IMR-90 (cell line): ENCODE measurements around the gene GSE1. TPM values are rescaled to one million over a fixed set of nuclear protein-coding genes. Genes with fewer than 3 reads are reported as not detected.

Experiments used
- ATAC-seq: fragments of 200-7000 bp; cut with Tn5 transposase; 2 replicates; pipeline ENCODE4 v1.9.1; 2020; ENCODE audit warnings: low read depth, mild to moderate bottlenecking, moderate library complexity
- BruUV-seq: library from RNA; stranded (reverse); fragments of 400-500 nt; replicated peaks from 2 replicates; lab custom pipeline; 2021; lab: Mats Ljungman, UMichigan
- CTCF ChIA-PET: fragments of 300-600 bp; formaldehyde crosslinking; extraction: SDS; loops from one replicate; lab custom pipeline; 2021; ENCODE audit warnings: antibody characterized with exemption; lab: Yijun Ruan, JAX
- POLR2A ChIA-PET: fragments of 300-600 bp; sonication (Branson Sonifier 250); formaldehyde crosslinking; loops from one replicate; lab custom pipeline; 2022; ENCODE audit warnings: antibody characterized with exemption; ENCODE audit not compliant: unreplicated experiment; lab: Charles Lee
- DNase-seq: peaks from one replicate; pipeline ENCODE4 v3.0.0; 2013
- H2AFZ ChIP-seq: replicated peaks from 2 replicates; pipeline ENCODE3; 2013; ENCODE audit warnings: low read length, mild to moderate bottlenecking; ENCODE audit not compliant: poor library complexity
- H2AK5ac ChIP-seq: 2 replicates; pipeline ENCODE4 v1.6.1; 2013; ENCODE audit warnings: low read depth, low read length, inconsistent platforms
- H2AK9ac ChIP-seq: replicated peaks from 2 replicates; pipeline ENCODE3; 2013; ENCODE audit warnings: mild to moderate bottlenecking, low read depth, low read length, moderate library complexity; ENCODE audit not compliant: poor library complexity
- H2BK120ac ChIP-seq: 2 replicates; pipeline ENCODE4 v1.6.1; 2013; ENCODE audit warnings: low read depth, low read length, inconsistent platforms
- H2BK15ac ChIP-seq: 3 replicates; pipeline ENCODE4 v1.6.1; 2013; ENCODE audit warnings: low read depth, low read length, inconsistent platforms
- H2BK20ac ChIP-seq: 2 replicates; pipeline ENCODE4 v1.6.1; 2013; ENCODE audit warnings: low read depth, mild to moderate bottlenecking, inconsistent platforms, low read length, moderate library complexity
- H2BK5ac ChIP-seq: 2 replicates; pipeline ENCODE4 v1.6.1; 2013; ENCODE audit warnings: mild to moderate bottlenecking, low read depth, low read length, inconsistent platforms; ENCODE audit not compliant: poor library complexity, severe bottlenecking
- H3K14ac ChIP-seq: replicated peaks from 2 replicates; pipeline ENCODE4 v1.6.1; 2013; ENCODE audit warnings: low read depth, low read length, inconsistent platforms
- H3K18ac ChIP-seq: 2 replicates; pipeline ENCODE4 v1.6.1; 2013; ENCODE audit warnings: low read depth, low read length, control low read depth
- H3K23ac ChIP-seq: 2 replicates; pipeline ENCODE4 v1.6.1; 2013; ENCODE audit warnings: low read depth, low read length, inconsistent platforms
- H3K27ac ChIP-seq: 2 replicates; pipeline ENCODE4 v1.5.1; 2013; ENCODE audit warnings: mild to moderate bottlenecking, control low read depth, low read length; ENCODE audit not compliant: insufficient read depth
- H3K27me3 ChIP-seq: 2 replicates; pipeline ENCODE4 v1.6.1; 2013; ENCODE audit warnings: low read length; ENCODE audit not compliant: control insufficient read depth, insufficient read depth
- H3K36me3 ChIP-seq: 2 replicates; pipeline ENCODE4 v1.6.1; 2013; ENCODE audit warnings: low read length, mixed read lengths; ENCODE audit not compliant: control insufficient read depth, insufficient read depth
- H3K4ac ChIP-seq: 2 replicates; pipeline ENCODE4 v1.6.1; 2013; ENCODE audit warnings: low read depth, low read length, inconsistent platforms
- H3K4me1 ChIP-seq: 2 replicates; pipeline ENCODE4 v1.6.1; 2013; ENCODE audit warnings: low read length, mixed read lengths; ENCODE audit not compliant: control insufficient read depth, insufficient read depth
- H3K4me2 ChIP-seq: 2 replicates; pipeline ENCODE4 v1.6.1; 2013; ENCODE audit warnings: low read depth, mild to moderate bottlenecking, control low read depth, low read length, moderate library complexity
- H3K4me3 ChIP-seq: 2 replicates; pipeline ENCODE4 v1.5.1; 2013; ENCODE audit warnings: low read depth, mild to moderate bottlenecking, control low read depth, low read length, moderate library complexity; ENCODE audit not compliant: insufficient read depth
- H3K56ac ChIP-seq: 2 replicates; pipeline ENCODE4 v1.6.1; 2013; ENCODE audit warnings: low read length, inconsistent platforms; ENCODE audit not compliant: insufficient read depth; ENCODE audit errors: extremely low read depth
- H3K79me1 ChIP-seq, 2 experiments: 2 replicates each; pipeline ENCODE4 v1.6.1; 2013; ENCODE audit warnings: low read length in 2 of 2, inconsistent platforms in 1 of 2, low read depth in 1 of 2
- H3K9ac ChIP-seq: 2 replicates; pipeline ENCODE4 v1.6.1; 2013; ENCODE audit warnings: low read depth, low read length, control low read depth
- H3K9me1 ChIP-seq: 2 replicates; pipeline ENCODE4 v1.6.1; 2013; ENCODE audit warnings: low read length, inconsistent platforms; ENCODE audit not compliant: insufficient read depth
- H3K9me3 ChIP-seq: 2 replicates; pipeline ENCODE4 v1.6.1; 2013; ENCODE audit warnings: low read length; ENCODE audit not compliant: control insufficient read depth, insufficient read depth
- H4K20me1 ChIP-seq: 2 replicates; pipeline ENCODE4 v1.6.1; 2013; ENCODE audit warnings: low read length, inconsistent platforms; ENCODE audit not compliant: insufficient read depth
- H4K5ac ChIP-seq: 2 replicates; pipeline ENCODE4 v1.6.1; 2013; ENCODE audit warnings: mild to moderate bottlenecking, low read depth, low read length, control low read depth
- H4K8ac ChIP-seq, 2 experiments: 2 replicates each; pipeline ENCODE4 v1.6.1; 2013; ENCODE audit warnings: low read depth in 2 of 2, low read length in 2 of 2, control low read depth in 1 of 2, inconsistent platforms in 1 of 2
- H4K91ac ChIP-seq: 2 replicates; pipeline ENCODE4 v1.6.1; 2013; ENCODE audit warnings: low read depth, low read length, inconsistent platforms; ENCODE audit not compliant: insufficient read depth
- CHD1 ChIP-seq: IDR thresholded peaks from 2 replicates; pipeline ENCODE4 v1.6.1; 2012; ENCODE audit warnings: low read depth, low read length, improper control_type of control experiment
- POLR2A ChIP-seq: IDR thresholded peaks from 2 replicates; pipeline ENCODE4 v1.6.1; 2012; ENCODE audit warnings: mild to moderate bottlenecking, low read depth, low read length
- SMC3 ChIP-seq: fragments of 150-350 bp; IDR thresholded peaks from 2 replicates; pipeline ENCODE4 v1.6.1; 2016; ENCODE audit warnings: low read depth, mild to moderate bottlenecking, antibody characterized with exemption, low read length, moderate library complexity
- WGBS, 2 experiments: methylation state at CpG; one replicate each; pipeline versions ENCODE4 v1.1.5 to v1.1.7; 2013; ENCODE audit warnings: missing lambda C conversion rate in 2 of 2; ENCODE audit not compliant: insufficient read length in 1 of 2; ENCODE audit errors: extremely low coverage in 2 of 2; 5-methylcytosine and 5-hydroxymethylcytosine counted together
- dilution Hi-C: fragments of 300-500 bp; cut with HindIII; formaldehyde crosslinking; loops from one replicate; pipeline ENCODE4 v1.14.3; 2018; ENCODE audit warnings: low sequenced_read_pairs; ENCODE audit not compliant: unreplicated experiment
- in situ Hi-C: fragments of 300-500 bp; cut with MboI; formaldehyde crosslinking; loops from 3 replicates; pipeline ENCODE4 v1.14.3; 2019; ENCODE audit warnings: low sequenced_read_pairs, inconsistent platforms, mixed read lengths
- intact Hi-C: fragments of 100-400 bp; cut with micrococcal nuclease; formaldehyde crosslinking; loops from 2 replicates; pipeline ENCODE4 v1.10.0; 2022
- polyA plus RNA-seq, 3 experiments: library from polyadenylated mRNA; depleted of rRNA; stranded (reverse); fragments of >200 nt; gene quantifications; 2 replicates each; pipeline ENCODE4 v1.2.3, GENCODE V29; 2012; ENCODE audit warnings: low replicate concordance in 1 of 3
- total RNA-seq: library from RNA; depleted of rRNA; stranded (reverse); fragments of >200 nt; gene quantifications from 2 replicates; pipeline ENCODE4 v1.2.3, GENCODE V29; 2012

The GSE1 gene
- total and polyA plus RNA-seq, 2 of the 4 experiments (the other 2 are of a cell fraction), result 14.9 to 25.5 TPM

GRCh38 chr16:85658504-85659326 lies 45.6 kb downstream of the GSE1 start:
- TF ChIP-seq SMC3, result no peak
- TF ChIP-seq POLR2A, result no peak
- TF ChIP-seq CHD1, result no peak
- Histone ChIP-seq H2BK20ac (no peak overlapping the region), H3K4me3 (no peak overlapping the region), H3K9me3 (no peaks in the 10 kb centered on the region), H3K27me3 (no peaks in the 10 kb centered on the region), H2BK5ac (no peak overlapping the region), H4K5ac (no peak overlapping the region), H3K36me3 (peaks cover 80% of the 10 kb centered on the region), H2AFZ (no peak overlapping the region), H3K4ac (no peak overlapping the region), H4K91ac (no peak overlapping the region), H3K14ac (no peak overlapping the region), H3K18ac (no peak overlapping the region), H3K4me2 (no peak overlapping the region), H2BK120ac (no peak overlapping the region), H4K20me1 (peaks cover 26% of the 10 kb centered on the region), H4K8ac (no peak overlapping the region), H3K79me1 (peaks cover 10 to 29% of the 10 kb centered on the region in 2 experiments), H3K4me1 (peaks cover under 1% of the 10 kb centered on the region), H3K9ac (no peak overlapping the region), H3K56ac (no peak overlapping the region), H2BK15ac (no peak overlapping the region), H3K9me1 (no peaks in the 10 kb centered on the region), H2AK5ac (no peak overlapping the region), H2AK9ac (no peak overlapping the region), H3K27ac (no peak overlapping the region), H3K23ac (no peak overlapping the region)
- POLR2A ChIA-PET, result no interaction called here
- BruUV-seq, result no TSS peak
- WGBS, 2 experiments, result 96% methylated on average over 8 of the region's 18 CpGs; no CpG with 5 or more reads in 1 of the 2 experiments
- ATAC-seq (no peak), DNase-seq (no peak)
- in situ Hi-C loops (loop anchor here (5.0 kb wide), 1 partner anchor 59 kb away; no protein-coding TSS in a partner anchor), dilution Hi-C loops (no loop called here), intact Hi-C loops (loop anchor here (5.0 kb wide), 1 partner anchor 59 kb away; no protein-coding TSS in a partner anchor)
- CTCF ChIA-PET, result interaction anchor here (0.6 kb wide), 1 partner anchor 464 kb away, joined by 3 read pairs; no protein-coding TSS in a partner anchor
